ENCODE results near the gene LGALS4.
"Not testable (repeated sequence)": the region's sequence is repeated elsewhere in the genome, so short reads cannot be mapped to it uniquely, and the experiment has no call there.

LGALS4 gene

GRCh38 chr19:38766276-38767047, 46.3 kb downstream of the LGALS4 start:
- no peak for DNase-seq

GRCh38 chr19:38765214-38765613, 47.5 kb downstream of the LGALS4 start:
- no peak for DNase-seq

- no peak for DNase-seq
Observed at GRCh38 chr19:38763795-38764220, 48.9 kb downstream of the LGALS4 start.

DNA sequence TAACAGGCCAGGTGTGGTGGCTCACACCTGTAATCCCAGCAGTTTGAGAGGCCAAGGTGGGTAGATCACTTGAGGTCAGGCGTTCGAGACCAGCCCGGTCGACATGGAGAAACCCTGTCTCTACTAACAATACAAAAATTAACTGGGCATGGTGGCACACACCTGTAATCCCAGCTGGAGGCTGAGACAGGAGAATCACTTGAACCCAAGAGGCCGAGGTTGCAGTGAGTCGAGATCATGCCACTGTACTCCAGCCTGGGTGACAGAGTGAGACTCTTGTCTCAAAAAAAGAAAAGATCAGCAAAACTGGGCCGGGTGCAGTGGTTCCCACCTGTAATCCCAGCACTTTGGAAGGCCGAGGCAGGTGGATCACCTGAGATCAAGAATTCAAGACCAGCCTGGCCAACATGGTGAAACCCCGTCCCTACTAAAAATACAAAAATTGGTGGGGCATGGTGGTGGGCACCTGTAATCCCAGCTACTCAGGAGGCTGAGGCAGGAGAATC, 50.8 kb downstream of the LGALS4 start:
- DNase-seq: not testable (repeated sequence)

DNA sequence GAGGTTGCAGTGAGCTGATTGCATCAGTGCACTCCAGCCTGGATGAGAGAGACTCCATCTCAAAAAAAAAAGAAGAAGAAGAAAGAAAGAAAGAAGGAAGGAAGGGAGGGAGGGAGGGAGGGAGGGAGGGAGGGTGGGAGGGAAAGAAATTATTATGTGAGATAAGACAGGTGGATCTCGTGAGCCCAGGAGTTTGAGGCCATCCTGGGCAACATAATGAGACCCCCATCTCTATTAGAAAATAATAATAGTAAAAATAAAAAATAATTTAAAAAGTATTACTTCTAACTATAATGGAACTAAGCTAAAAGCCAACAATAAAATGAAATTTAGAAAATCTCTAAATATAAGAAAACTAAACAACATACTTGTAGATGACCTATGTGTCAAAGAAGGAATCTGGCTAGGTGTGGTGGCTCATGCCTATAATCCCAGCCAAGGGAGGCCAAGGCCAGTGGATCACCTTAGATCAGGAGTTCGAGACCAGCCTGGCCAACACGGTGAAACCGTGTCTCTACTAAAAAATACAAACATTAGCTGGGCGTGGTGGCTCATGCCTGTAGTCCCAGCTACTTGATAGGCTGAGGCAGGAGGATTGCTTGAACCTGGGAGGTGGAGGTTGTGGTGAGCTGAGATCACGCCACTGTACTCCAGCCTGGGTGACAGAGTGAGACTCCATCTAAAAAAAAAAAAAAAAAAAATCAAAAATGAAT, 51.8 kb downstream of the LGALS4 start:
- DNase-seq: not testable (repeated sequence)

DNA sequence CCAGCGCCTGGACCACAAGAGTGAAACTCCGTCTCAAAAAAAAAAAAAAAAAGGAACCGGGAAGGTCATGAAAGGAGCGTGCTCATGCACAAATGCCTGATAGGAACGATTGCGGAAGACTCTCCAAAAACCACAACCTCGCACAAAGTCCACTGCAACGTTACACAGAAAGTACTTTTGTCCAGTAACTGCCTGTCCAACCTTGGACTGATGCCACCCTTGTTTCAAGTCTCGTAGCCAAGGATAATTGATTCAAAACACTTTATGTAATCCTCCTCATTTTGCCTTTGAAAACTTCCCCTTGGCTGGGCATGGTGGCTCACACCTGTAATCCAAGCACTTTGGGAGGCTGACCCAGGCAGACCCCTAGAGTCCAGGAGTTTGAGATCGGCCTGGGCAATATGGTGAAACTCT, 53.1 kb downstream of the LGALS4 start:
- DNase-seq: no peak

- not testable (repeated sequence) for DNase-seq
Observed at GRCh38 chr19:38754196-38754595, 58.5 kb downstream of the LGALS4 start.

DNA sequence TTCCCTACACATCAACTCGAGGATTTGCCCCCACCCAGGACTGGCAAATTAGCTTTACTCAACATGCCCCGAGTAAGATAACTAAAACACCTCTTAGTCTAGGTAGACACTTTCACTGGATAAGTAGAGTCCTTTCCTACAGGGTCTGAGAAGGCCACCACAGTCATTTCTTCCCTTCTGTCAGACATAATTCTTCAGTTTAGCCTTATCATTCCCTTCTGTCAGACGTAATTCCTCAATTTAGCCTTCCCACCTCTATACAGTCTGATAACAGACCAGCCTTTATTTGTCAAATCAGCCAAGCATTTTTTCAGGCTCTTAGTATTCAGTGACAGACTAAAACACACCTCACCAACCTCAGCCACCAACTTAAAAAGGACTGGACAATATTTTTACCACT, 59.0 kb downstream of the LGALS4 start:
- DNase-seq: not testable (repeated sequence)

Measured in stimulated activated naive CD4-positive, alpha-beta T cell treated with Interleukin-2 at 50 U/mL for 16 hours (primary cell).